Esophagus muscularis mucosa (tissue), 3 donors: Measurements from ENCODE around the gene RAP2B.

Experiments used
- CTCF ChIP-seq, 3 experiments: fragments of 200-600 bp in 2 of 3; fragments of 450-650 bp in 1 of 3; sonication (generic) in 2 of 3; IDR thresholded peaks; one replicate each; pipeline ENCODE4 v1.5.1; 2017 to 2019; ENCODE audit warnings: antibody characterized with exemption in 3 of 3, mild to moderate bottlenecking in 2 of 3, moderate library complexity in 1 of 3
- POLR2A ChIP-seq: fragments of 450-650 bp; IDR thresholded peaks from one replicate; pipeline ENCODE4 v1.6.1; 2017; ENCODE audit warnings: antibody characterized with exemption, moderate library complexity, mild to moderate bottlenecking, low read depth

DNA sequence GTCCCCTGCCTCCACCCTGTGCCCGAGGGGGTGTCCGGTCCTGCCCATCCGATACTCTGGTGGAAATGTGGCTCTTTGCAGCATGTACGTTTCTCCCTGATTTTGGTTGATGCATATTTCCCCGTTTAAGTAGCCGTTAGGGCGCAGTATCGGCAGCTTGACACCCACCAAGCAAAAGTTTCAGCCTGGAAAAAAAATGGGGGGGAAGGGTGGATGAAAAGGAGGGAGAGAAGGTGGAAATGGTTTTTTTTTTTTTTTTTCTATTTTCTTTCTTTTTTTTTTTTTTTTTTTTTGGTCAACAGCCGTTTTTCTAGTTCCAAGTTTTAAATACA lies 1.3 kb downstream of the RAP2B start:
- TF ChIP-seq CTCF (IDR thresholded peaks at IDR 0.05): no peak
- TF ChIP-seq POLR2A: no peak
